Tibial artery (tissue), 4 donors: ENCODE data around the gene MDM1.

ENCODE experiments used
- DNase-seq, 2 donors: peaks; one replicate each; pipeline ENCODE4 v3.0.0-alpha.2; 2019
- H3K27ac ChIP-seq, 2 donors: fragments of 200-600 bp; sonication (generic) in 1 of 2; 1 replicate in 1 of 2; 2 replicates in 1 of 2; pipeline ENCODE4 v1.5.1; 2018 to 2019; ENCODE audit warnings: mild to moderate bottlenecking in 1 of 2
- H3K27me3 ChIP-seq, 2 donors: fragments of 200-600 bp; sonication (generic) in 1 of 2; one replicate each; pipeline versions ENCODE4 v1.5.1 to v1.6.0; 2016 to 2019
- H3K36me3 ChIP-seq, 3 donors: fragments of 200-600 bp; sonication (generic) in 2 of 3; one replicate each; pipeline ENCODE4 v1.5.1; 2016 to 2019; ENCODE audit warnings: mild to moderate bottlenecking in 2 of 3
- H3K4me1 ChIP-seq, 4 donors: fragments of 200-600 bp; sonication (generic) in 2 of 4; 1 replicate in 3 of 4; 2 replicates in 1 of 4; pipeline ENCODE4 v1.5.1; 2016 to 2019
- H3K4me3 ChIP-seq, 2 donors: fragments of 200-600 bp; sonication (generic) in 1 of 2; 1 replicate in 1 of 2; 2 replicates in 1 of 2; pipeline ENCODE4 v1.5.1; 2018 to 2019; ENCODE audit warnings: mild to moderate bottlenecking in 2 of 2
- H3K9me3 ChIP-seq, 3 donors: fragments of 200-600 bp; sonication (generic) in 1 of 3; one replicate each; pipeline ENCODE4 v1.5.1; 2016 to 2019
- CTCF ChIP-seq, 2 experiments: fragments of 200-600 bp in 1 of 2; fragments of 450-650 bp in 1 of 2; IDR thresholded peaks; one replicate each; pipeline ENCODE4 v1.5.1; 2017 to 2019; ENCODE audit warnings: antibody characterized with exemption in 2 of 2, mild to moderate bottlenecking in 1 of 2, moderate library complexity in 1 of 2
- intact Hi-C: fragments of 100-400 bp; cut with DNase I; formaldehyde crosslinking; loops from one replicate; pipeline ENCODE4 v1.15.0; 2023; ENCODE audit warnings: low total_unique reads

The MDM1 gene

GRCh38 chr12:68352067-68352466, 19.9 kb upstream of the MDM1 start:
- Histone ChIP-seq H3K4me1 (peaks cover 0 to 11% (median 0%) of the 10 kb centered on the region in 4 donors), H3K36me3 (no peaks in the 10 kb centered on the region), H3K27me3 (no peaks in the 10 kb centered on the region), H3K9me3 (no peaks in the 10 kb centered on the region), H3K27ac (no peak overlapping the region), H3K4me3 (no peak overlapping the region)
- TF ChIP-seq CTCF (IDR thresholded peaks at IDR 0.05): no peak
- intact Hi-C loops: no loop called here
- DNase-seq: no peak

- Histone ChIP-seq H3K36me3 (no peaks in the 10 kb centered on the region), H3K9me3 (no peaks in the 10 kb centered on the region), H3K4me1 (peaks cover 0 to 11% (median 0%) of the 10 kb centered on the region in 4 donors), H3K27ac (no peak overlapping the region), H3K4me3 (no peak overlapping the region), H3K27me3 (peaks cover 0 to under 1% of the 10 kb centered on the region in 2 donors)
- no peak for DNase-seq
- no peak for TF ChIP-seq CTCF (IDR thresholded peaks at IDR 0.05)
- intact Hi-C loops: no loop called here
Measured at GRCh38 chr12:68350753-68351152, 18.6 kb upstream of the MDM1 start.

- peaks cover 0 to 11% (median 0%) of the 10 kb centered on the region in 4 donors for H3K4me1 ChIP-seq
- intact Hi-C loops: no loop called here
- no peaks in the 10 kb centered on the region for H3K36me3 ChIP-seq
- peaks cover 0 to 4% of the 10 kb centered on the region in 2 donors for H3K27me3 ChIP-seq
- H3K27ac ChIP-seq: no peak overlapping the region
- H3K9me3 ChIP-seq: no peaks in the 10 kb centered on the region
- TF ChIP-seq CTCF (IDR thresholded peaks at IDR 0.05): no peak
- no peak for DNase-seq
- H3K4me3 ChIP-seq: no peak overlapping the region
Measured at GRCh38 chr12:68349921-68350606, 17.9 kb upstream of the MDM1 start.

GRCh38 chr12:68349220-68349621, 17.1 kb upstream of the MDM1 start:
- Histone ChIP-seq H3K36me3 (no peaks in the 10 kb centered on the region), H3K27me3 (peaks cover 0 to 4% of the 10 kb centered on the region in 2 donors), H3K27ac (no peak overlapping the region), H3K9me3 (no peaks in the 10 kb centered on the region), H3K4me1 (peaks cover 0 to 11% (median 0%) of the 10 kb centered on the region in 4 donors), H3K4me3 (no peak overlapping the region)
- DNase-seq: no peak
- intact Hi-C loops: no loop called here
- TF ChIP-seq CTCF (IDR thresholded peaks at IDR 0.05): no peak

GRCh38 chr12:68348419-68348818, 16.3 kb upstream of the MDM1 start:
- DNase-seq: no peak
- Histone ChIP-seq H3K27me3 (peaks cover 0 to 4% of the 10 kb centered on the region in 2 donors), H3K4me3 (no peak overlapping the region), H3K9me3 (no peaks in the 10 kb centered on the region), H3K27ac (no peak overlapping the region), H3K4me1 (peaks cover 0 to 11% (median 0%) of the 10 kb centered on the region in 4 donors), H3K36me3 (no peaks in the 10 kb centered on the region)
- intact Hi-C loops: no loop called here
- no peak for TF ChIP-seq CTCF (IDR thresholded peaks at IDR 0.05)
